GM04503 (cell line): ENCODE results near the gene SELL.
"Not testable (repeated sequence)": the region's sequence is repeated elsewhere in the genome, so short reads cannot be mapped to it uniquely, and the experiment has no call there.

Experiments used
- DNase-seq: peaks from one replicate; pipeline ENCODE4 v3.0.0-alpha.2; 2012; ENCODE audit warnings: low read depth

Gene SELL

DNA sequence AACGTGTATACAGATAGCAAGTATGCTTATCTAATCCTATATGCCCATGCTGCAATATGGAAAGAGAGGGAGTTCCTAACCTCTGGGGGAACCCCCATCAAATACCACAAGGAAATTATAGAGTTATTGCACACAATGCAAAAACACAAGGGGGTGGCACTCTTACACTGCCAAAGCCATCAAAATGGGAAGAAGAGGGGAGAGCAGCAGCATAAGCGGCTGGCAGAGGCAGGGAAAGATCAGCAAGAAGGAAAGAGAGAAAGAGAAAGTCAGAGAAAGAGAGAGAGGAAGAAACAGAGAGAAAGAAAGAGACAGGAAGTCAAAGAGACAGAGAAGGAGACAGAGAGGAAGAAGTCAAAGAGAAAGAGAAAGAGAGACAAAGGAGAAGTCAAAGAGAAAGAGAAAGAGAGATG lies 44.2 kb downstream of the SELL start:
- DNase-seq = not testable (repeated sequence)

DNA sequence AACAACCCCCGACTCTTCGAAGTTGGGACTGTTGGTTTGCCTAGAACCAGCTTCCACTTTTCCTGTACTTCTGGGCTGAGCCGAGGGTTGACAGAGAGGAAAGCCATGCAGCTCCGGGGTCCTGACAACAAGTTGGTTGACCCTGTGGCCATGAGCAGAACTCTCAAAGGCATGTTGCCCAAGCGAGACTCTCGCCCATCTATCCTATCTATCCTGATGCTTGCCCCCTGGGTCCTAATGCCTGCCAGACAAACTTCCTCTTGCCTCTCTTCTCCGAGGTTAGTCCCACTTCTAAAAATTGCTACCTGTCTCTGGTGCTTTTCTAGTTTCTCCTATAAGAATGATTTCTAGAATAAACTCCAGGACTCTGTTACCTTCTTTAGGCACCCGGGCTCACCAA lies 48.7 kb downstream of the SELL start:
- DNase-seq = not testable (repeated sequence)

DNA sequence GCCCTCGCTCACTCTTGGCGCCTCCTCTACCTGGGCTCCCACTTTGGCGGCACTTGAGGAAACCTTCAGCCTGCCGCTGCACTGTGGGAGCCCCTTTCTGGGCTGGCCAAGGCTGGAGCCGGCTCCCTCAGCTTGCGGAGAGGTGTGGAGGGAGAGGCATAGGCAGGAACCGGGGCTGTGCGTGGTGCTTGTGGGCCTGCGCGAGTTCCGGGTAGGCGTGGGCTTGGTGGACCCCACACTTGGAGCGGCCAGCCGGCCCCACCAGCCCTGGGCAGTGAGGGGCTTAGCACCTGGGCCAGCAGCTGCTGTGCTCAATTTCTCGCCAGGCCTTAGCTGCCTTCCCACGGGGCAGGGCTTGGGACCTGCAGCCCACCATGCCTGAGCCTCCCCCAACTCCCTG lies 50.4 kb downstream of the SELL start:
- DNase-seq = not testable (repeated sequence)

DNA sequence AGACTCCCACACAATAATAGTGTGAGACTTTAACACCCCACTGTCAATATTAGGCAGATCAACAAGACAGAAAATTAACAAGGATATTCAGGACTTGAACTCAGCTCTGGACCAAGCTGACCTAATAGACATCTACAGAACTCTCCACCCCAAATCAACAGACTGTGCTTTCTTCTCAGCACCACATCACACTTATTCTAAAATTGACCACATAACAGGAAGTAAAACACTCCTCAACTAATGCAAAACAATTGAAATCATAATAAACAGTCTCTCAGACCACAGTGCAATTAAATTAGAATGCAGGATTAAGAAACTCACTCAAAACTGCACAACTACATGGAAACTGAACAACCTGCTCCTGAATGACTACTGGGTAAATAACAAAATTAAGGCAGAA lies 52.6 kb downstream of the SELL start:
- DNase-seq = not testable (repeated sequence)

DNA sequence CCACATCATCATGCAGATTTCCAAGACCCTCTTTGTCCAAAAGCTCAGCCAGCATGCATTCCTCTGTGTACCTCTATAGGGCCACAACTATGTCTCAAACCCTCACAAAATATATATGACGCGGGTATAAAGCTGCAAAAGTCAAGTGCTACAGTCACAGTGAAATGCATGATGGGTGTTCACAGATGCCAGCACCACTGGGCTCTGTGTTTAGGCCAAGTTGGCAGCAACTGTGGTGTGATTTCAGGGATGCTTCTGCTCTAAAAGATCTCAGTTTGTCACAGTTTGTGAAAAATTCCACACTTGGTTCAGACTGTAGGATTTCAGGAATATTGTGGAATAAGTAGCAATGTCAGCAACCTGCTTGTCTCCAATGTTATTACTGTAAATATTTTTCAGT lies 57.5 kb downstream of the SELL start:
- no peak for DNase-seq

DNA sequence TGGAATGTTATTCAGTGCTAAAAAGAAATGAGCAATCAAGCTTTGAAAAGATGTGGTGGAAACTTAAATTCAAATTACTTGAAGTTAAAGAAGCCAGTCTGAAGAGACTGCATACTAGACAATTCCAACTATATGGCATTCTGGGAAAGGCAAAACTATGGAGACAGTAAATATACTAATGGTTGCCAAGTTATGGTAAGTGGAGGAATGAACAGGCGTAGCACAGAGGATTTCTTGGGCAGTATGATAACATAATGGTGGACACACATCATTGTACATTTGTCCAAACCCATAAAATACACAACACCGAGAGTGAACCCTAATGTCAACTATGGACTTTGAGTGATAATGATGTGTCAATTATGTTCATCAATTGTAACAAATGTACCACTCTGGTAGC lies 60.4 kb downstream of the SELL start:
- no peak for DNase-seq

DNA sequence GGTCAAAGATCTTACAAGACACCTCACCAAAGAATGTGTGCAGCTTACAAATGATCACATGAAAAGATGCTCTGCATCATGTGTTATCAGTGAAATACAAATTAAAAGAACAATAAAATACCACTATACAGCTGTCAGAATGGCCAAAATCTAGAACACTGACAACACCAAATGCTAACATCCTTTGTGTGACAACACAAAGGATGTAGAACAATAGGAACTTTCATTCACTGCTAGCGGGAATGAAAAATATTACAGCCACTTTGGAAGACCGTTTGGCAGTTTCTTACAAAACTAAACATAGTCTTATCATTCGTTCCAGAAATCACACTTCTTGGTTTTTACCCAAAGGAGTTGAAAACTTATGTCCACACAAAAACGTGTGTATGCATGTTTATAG lies 60.9 kb downstream of the SELL start:
- no peak for DNase-seq

DNA sequence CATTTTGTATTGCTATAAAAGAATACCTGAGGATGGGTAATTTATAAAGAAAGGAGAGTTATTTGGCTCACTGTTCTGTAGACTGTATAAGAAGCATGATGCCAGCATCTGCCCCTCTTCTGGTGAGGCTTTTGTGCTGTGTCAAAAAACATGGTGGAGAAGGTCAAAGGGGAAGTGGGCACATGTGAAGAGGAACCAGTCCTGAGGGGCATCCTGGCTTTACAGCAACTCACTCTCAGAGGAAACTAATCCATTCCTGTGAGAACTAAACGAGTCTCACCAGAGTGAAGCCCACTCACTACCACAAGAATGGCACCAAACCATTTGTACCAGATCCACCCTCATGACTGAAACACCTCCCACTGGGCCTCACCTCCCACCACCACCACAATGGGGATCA lies 62.7 kb downstream of the SELL start:
- no peak for DNase-seq

DNA sequence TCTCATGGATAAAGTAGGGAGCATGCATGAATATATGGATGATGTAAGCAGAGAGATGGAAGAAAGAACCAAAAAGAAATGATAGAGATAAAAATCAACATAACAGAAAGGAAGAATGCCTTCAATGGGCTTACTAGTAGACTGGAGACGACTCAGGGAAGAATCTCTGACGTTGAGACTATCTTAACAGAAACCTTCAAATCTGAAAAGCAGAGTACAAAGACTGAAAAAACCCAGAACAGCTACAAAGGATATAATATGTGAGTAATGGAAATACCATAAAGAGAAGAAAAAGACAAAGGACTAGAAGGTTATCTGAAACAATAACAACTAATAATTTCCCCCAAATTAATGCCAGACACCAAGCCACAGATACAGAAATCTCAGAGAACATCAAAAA lies 63.2 kb downstream of the SELL start:
- no peak for DNase-seq

DNA sequence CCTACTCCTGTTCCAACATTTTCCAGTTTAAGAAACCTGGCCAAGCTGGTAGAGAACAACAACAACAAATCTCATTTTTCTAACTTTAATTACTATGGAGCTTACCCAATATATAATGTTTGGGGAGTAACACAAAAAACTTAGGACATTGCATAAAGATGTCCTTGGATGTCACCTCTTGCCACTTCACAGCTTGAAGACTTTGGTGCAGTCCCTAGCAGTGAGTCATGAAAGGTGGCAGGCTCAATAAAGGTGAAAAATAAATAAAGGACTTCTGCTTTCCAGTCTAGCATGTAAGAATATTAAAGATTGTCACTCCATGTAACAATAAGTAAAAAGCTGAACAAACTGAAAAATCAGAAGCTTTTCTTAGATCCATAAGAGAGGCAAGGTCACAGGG lies 63.9 kb downstream of the SELL start:
- DNase-seq = no peak

DNA sequence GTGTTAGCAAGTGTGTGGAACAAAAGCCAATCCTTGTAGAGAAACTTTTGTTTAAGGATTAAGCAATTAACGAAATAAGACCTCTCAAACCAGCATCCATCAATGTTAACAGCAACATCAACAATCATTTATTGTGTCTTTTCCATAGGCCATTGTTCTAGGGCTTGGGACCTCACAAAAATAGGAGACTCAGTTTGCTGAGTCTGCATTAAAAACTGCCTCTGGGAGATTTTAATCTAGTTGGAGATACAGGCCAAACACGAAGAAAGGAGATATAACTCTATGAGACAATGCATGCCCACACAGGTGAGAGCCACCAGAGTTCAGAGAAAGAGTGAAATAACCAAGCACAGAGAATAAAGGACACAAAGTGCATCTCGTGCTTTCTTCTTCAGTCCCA lies 67.1 kb downstream of the SELL start:
- no peak for DNase-seq
